ENCODE data around the gene CLIP1.

CLIP1 gene

GRCh38 chr12:122235741-122236140 lies 186.7 kb downstream of the CLIP1 start:
- TF ChIP-seq CTCF (IDR thresholded peaks at IDR 0.05; ENCODE audit: low read depth, low read length, missing control alignments) = no peak
- H3K4me3 ChIP-seq (ENCODE audit: low read depth, low read length) = no peak overlapping the region
- no peak overlapping the region for H3K27ac ChIP-seq
- no peaks in the 10 kb centered on the region for H3K27me3 ChIP-seq (replicated peaks)
- peaks cover 14% of the 10 kb centered on the region for H3K36me3 ChIP-seq (replicated peaks)
- DNase-seq = no peak
- in situ Hi-C loops (cut with HindIII; ENCODE audit: low pct_ligation_motif_present, low sequenced_read_pairs) = no loop called here

- H3K27ac ChIP-seq = no peak overlapping the region
Measured at GRCh38 chr12:122232691-122233090, 189.8 kb downstream of the CLIP1 start.

GRCh38 chr12:122230798-122231197 lies 191.7 kb downstream of the CLIP1 start:
- no peak for DNase-seq
- Histone ChIP-seq H3K27ac (no peak overlapping the region), H3K4me3 (ENCODE audit: low read depth, low read length) (no peak overlapping the region), H3K36me3 (replicated peaks) (peaks cover 8% of the 10 kb centered on the region), H3K27me3 (replicated peaks) (no peaks in the 10 kb centered on the region)
- in situ Hi-C loops (cut with HindIII; ENCODE audit: low pct_ligation_motif_present, low sequenced_read_pairs) = no loop called here
- TF ChIP-seq CTCF (IDR thresholded peaks at IDR 0.05; ENCODE audit: low read depth, low read length, missing control alignments) = no peak

More at GRCh38 chr12:122232691-122233090, 189.8 kb downstream of the CLIP1 start:
- peaks cover 12% of the 10 kb centered on the region for H3K36me3 ChIP-seq (replicated peaks)
- no peak for TF ChIP-seq CTCF (IDR thresholded peaks at IDR 0.05; ENCODE audit: low read depth, low read length, missing control alignments)
- no peaks in the 10 kb centered on the region for H3K27me3 ChIP-seq (replicated peaks)
- H3K4me3 ChIP-seq (ENCODE audit: low read depth, low read length) = no peak overlapping the region
- in situ Hi-C loops (cut with HindIII; ENCODE audit: low pct_ligation_motif_present, low sequenced_read_pairs) = no loop called here
- no peak for DNase-seq

- TF ChIP-seq CTCF (IDR thresholded peaks at IDR 0.05; ENCODE audit: low read depth, low read length, missing control alignments) = no peak
- H3K36me3 ChIP-seq (replicated peaks) = no peaks in the 10 kb centered on the region
- DNase-seq = no peak
- no peaks in the 10 kb centered on the region for H3K27me3 ChIP-seq (replicated peaks)
- H3K4me3 ChIP-seq (ENCODE audit: low read depth, low read length) = no peak overlapping the region
- no peak overlapping the region for H3K27ac ChIP-seq
- in situ Hi-C loops (cut with HindIII; ENCODE audit: low pct_ligation_motif_present, low sequenced_read_pairs) = no loop called here
Measured at GRCh38 chr12:122228092-122228491, 194.4 kb downstream of the CLIP1 start.

- no peak overlapping the region for H3K27ac ChIP-seq
- no peak for TF ChIP-seq CTCF (IDR thresholded peaks at IDR 0.05; ENCODE audit: low read depth, low read length, missing control alignments)
- no peaks in the 10 kb centered on the region for H3K27me3 ChIP-seq (replicated peaks)
- H3K4me3 ChIP-seq (ENCODE audit: low read depth, low read length) = no peak overlapping the region
- no peaks in the 10 kb centered on the region for H3K36me3 ChIP-seq (replicated peaks)
- in situ Hi-C loops (cut with HindIII; ENCODE audit: low pct_ligation_motif_present, low sequenced_read_pairs) = no loop called here
- DNase-seq = no peak
Measured at GRCh38 chr12:122227341-122227740, 195.1 kb downstream of the CLIP1 start.

GRCh38 chr12:122226366-122227125 lies 195.9 kb downstream of the CLIP1 start:
- no peak for TF ChIP-seq CTCF (IDR thresholded peaks at IDR 0.05; ENCODE audit: low read depth, low read length, missing control alignments)
- DNase-seq = no peak
- no peak overlapping the region for H3K27ac ChIP-seq
- H3K36me3 ChIP-seq (replicated peaks) = no peaks in the 10 kb centered on the region
- in situ Hi-C loops (cut with HindIII; ENCODE audit: low pct_ligation_motif_present, low sequenced_read_pairs) = no loop called here
- no peaks in the 10 kb centered on the region for H3K27me3 ChIP-seq (replicated peaks)
- peak overlapping the region; percentile 22 for H3K4me3 ChIP-seq (ENCODE audit: low read depth, low read length)
